Activated B cell treated with CpG ODN at 0.5 μM for 24 hours (primary cell): ENCODE results near the gene RGCC. TPM values are rescaled to one million over a fixed set of nuclear protein-coding genes. Genes with fewer than 3 reads are reported as not detected.

ENCODE experiments used
- ATAC-seq: fragments of 200-7000 bp; cut with Tn5 transposase; one replicate; pipeline ENCODE4 v1.10.0; 2021; ENCODE audit warnings: low read depth, mild to moderate bottlenecking, moderate library complexity
- CTCF ChIA-PET: fragments of 350-600 bp; sonication (Branson Sonifier 250); formaldehyde crosslinking; loops from one replicate; lab custom pipeline; 2021; ENCODE audit warnings: antibody characterized with exemption; lab: Charles Lee
- POLR2A ChIA-PET: fragments of 350-600 bp; sonication (Branson Sonifier 250); formaldehyde crosslinking; loops from one replicate; lab custom pipeline; 2021; ENCODE audit warnings: antibody characterized with exemption; lab: Charles Lee
- DNase-seq: peaks from one replicate; pipeline ENCODE4 v3.0.0; 2022
- H3K27ac Mint-ChIP-seq: one replicate; pipeline ENCODE4 v1.8.0; 2020; ENCODE audit warnings: mixed read lengths
- H3K27me3 Mint-ChIP-seq: one replicate; pipeline ENCODE4 v1.8.0; 2021; ENCODE audit warnings: mixed read lengths
- H3K36me3 Mint-ChIP-seq: one replicate; pipeline ENCODE4 v1.8.0; 2021; ENCODE audit warnings: low read depth, mixed read lengths
- H3K4me1 Mint-ChIP-seq: one replicate; pipeline ENCODE4 v1.8.0; 2021; ENCODE audit warnings: mixed read lengths
- H3K4me3 Mint-ChIP-seq: one replicate; pipeline ENCODE4 v1.8.0; 2020; ENCODE audit warnings: mild to moderate bottlenecking, mixed read lengths
- H3K9me3 Mint-ChIP-seq: one replicate; pipeline ENCODE4 v1.8.0; 2020; ENCODE audit warnings: mixed read lengths
- intact Hi-C: fragments of 100-400 bp; cut with micrococcal nuclease; formaldehyde crosslinking; loops from one replicate; pipeline ENCODE4 v1.15.1; 2024
- total RNA-seq: library from RNA; stranded (reverse); gene quantifications from 2 replicates; pipeline ENCODE4 v1.2.3, GENCODE V29; 2022
- TF ChIP-seq, protein P1 (sequence below): fragments of 200-600 bp; IDR thresholded peaks from one replicate; pipeline ENCODE4 v1.8.0; 2022; ENCODE audit warnings: antibody characterized with exemption, mild to moderate bottlenecking

RGCC gene
- total RNA-seq, 1 donor from 2014 or later, result 2.4 TPM

DNA sequence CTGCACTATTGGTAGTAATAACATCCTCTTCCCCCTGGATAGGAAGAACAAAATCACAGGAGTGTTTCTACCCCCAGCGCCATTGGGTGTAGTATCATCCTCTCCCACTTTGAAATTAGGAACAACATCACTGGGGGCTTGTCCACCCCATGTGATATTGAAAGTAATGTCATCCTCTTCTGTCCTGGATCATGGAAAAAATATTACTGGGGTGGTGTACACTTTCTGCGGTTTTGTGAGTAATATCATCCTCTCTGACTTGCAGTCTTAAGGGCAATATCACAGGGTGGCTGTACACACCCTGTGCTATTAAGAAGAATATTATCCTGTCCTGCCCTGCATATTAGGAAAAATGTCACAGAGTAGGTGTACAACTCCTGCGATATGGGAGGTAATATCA, 4.9 kb upstream of the RGCC start:
- Mint-ChIP-seq H3K36me3 (no peaks in the 10 kb centered on the region), H3K4me3 (no peak overlapping the region), H3K27me3 (peaks cover 16% of the 10 kb centered on the region), H3K4me1 (peaks cover 4% of the 10 kb centered on the region), H3K9me3 (no peaks in the 10 kb centered on the region), H3K27ac (no peak overlapping the region)
- TF ChIP-seq, protein P1, sequence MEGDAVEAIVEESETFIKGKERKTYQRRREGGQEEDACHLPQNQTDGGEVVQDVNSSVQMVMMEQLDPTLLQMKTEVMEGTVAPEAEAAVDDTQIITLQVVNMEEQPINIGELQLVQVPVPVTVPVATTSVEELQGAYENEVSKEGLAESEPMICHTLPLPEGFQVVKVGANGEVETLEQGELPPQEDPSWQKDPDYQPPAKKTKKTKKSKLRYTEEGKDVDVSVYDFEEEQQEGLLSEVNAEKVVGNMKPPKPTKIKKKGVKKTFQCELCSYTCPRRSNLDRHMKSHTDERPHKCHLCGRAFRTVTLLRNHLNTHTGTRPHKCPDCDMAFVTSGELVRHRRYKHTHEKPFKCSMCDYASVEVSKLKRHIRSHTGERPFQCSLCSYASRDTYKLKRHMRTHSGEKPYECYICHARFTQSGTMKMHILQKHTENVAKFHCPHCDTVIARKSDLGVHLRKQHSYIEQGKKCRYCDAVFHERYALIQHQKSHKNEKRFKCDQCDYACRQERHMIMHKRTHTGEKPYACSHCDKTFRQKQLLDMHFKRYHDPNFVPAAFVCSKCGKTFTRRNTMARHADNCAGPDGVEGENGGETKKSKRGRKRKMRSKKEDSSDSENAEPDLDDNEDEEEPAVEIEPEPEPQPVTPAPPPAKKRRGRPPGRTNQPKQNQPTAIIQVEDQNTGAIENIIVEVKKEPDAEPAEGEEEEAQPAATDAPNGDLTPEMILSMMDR, result no peak
- POLR2A ChIA-PET, result no interaction called here
- no peak for DNase-seq
- CTCF ChIA-PET, result no interaction called here
- no peak for ATAC-seq
- intact Hi-C loops, result no loop called here

DNA sequence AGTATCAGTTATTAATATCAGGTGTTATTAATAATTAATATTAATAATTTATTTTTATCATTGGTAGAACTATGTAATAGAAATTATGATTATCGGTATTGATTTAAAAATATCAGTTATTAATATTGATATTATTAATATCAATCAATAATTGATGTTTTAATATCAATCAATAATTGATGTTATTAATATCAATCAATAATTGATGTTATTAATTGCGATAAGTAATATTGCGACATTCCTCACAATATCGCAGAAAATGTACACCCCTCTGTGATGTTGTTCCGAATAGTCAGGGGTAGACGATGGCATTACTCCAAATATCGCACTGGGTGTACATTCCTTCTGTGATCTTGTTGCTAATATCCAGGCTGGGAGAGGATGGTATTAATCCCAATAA, 3.7 kb upstream of the RGCC start:
- DNase-seq, result no peak
- H3K27ac Mint-ChIP-seq, result no peak overlapping the region
- peaks cover 19% of the 10 kb centered on the region for H3K27me3 Mint-ChIP-seq
- intact Hi-C loops, result no loop called here
- no peaks in the 10 kb centered on the region for H3K36me3 Mint-ChIP-seq
- CTCF ChIA-PET, result no interaction called here
- H3K4me1 Mint-ChIP-seq, result peaks cover 6% of the 10 kb centered on the region
- no peak for ATAC-seq
- no peaks in the 10 kb centered on the region for H3K9me3 Mint-ChIP-seq
- TF ChIP-seq, protein P1, result no peak
- POLR2A ChIA-PET, result no interaction called here
- H3K4me3 Mint-ChIP-seq, result no peak overlapping the region

DNA sequence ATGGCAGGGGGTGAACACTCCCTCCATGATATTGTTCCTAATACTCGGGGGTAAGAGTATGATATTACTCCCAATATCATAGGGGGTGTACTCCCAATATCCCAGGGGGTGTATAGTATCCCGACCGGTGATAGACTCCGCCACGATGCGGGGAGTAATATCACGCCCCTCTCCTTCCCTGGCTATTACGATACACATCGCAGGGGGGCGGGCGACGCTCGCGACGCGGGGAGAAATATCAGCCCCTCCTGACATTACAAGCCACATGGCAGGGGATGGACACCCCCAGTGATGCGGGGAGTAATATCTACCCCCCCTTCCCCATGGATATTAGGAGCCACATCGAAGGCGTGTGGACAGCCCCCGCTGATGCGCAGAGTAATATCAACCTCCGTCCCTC, 3.2 kb upstream of the RGCC start:
- CTCF ChIA-PET, result no interaction called here
- ATAC-seq, result no peak
- TF ChIP-seq, protein P1, result no peak
- POLR2A ChIA-PET, result no interaction called here
- no peak overlapping the region for H3K27ac Mint-ChIP-seq
- peaks cover 24% of the 10 kb centered on the region for H3K27me3 Mint-ChIP-seq
- H3K36me3 Mint-ChIP-seq, result no peaks in the 10 kb centered on the region
- H3K4me3 Mint-ChIP-seq, result no peak overlapping the region
- no peak for DNase-seq
- intact Hi-C loops, result no loop called here
- no peaks in the 10 kb centered on the region for H3K9me3 Mint-ChIP-seq
- H3K4me1 Mint-ChIP-seq, result peaks cover 11% of the 10 kb centered on the region

DNA sequence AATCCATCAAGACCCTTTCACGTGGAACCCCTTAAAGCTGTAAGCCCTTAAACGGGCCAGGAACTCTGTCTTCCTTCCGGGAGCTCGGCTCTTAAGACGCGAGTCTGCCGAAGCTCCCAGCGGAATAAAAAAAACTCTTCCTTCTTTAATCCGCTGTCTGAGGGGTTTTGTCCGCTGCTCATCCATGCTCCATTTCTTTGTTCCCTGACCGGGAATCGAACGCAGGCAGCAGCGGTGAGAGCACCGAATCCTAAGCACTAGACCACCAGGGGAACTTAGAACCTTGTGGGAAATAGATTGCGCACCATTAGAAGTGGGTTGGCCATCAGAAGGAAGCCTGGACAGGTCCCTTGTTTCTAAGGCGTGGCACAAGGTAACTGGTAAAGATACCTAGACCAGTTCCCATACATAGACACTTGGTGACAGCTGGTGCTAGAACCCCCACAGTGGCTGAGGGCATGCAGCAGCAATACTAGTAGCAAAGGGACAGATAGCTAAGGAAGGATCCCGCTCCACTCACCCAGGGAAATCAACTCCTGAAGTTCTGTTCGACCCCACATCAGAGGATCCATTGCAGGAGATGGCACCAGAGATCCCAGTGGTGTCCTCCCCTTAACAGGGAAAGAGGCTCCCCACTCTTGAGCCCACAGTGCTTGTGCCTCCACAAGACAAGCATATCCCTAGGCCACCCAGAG, 1.5 kb upstream of the RGCC start:
- Mint-ChIP-seq H3K27ac (no peak overlapping the region), H3K4me3 (peak overlapping the region; percentile 75), H3K27me3 (peaks cover 35% of the 10 kb centered on the region), H3K4me1 (peaks cover 19% of the 10 kb centered on the region), H3K9me3 (no peaks in the 10 kb centered on the region), H3K36me3 (no peaks in the 10 kb centered on the region)
- DNase-seq, result no peak
- POLR2A ChIA-PET, result no interaction called here
- no peak for ATAC-seq
- intact Hi-C loops, result loop anchor here (2.0 to 5.0 kb wide), 4 partner anchors 111 to 921 kb away; partner anchors contain the start of gene DGKH
- CTCF ChIA-PET, result no interaction called here
- TF ChIP-seq, protein P1, result no peak

DNA sequence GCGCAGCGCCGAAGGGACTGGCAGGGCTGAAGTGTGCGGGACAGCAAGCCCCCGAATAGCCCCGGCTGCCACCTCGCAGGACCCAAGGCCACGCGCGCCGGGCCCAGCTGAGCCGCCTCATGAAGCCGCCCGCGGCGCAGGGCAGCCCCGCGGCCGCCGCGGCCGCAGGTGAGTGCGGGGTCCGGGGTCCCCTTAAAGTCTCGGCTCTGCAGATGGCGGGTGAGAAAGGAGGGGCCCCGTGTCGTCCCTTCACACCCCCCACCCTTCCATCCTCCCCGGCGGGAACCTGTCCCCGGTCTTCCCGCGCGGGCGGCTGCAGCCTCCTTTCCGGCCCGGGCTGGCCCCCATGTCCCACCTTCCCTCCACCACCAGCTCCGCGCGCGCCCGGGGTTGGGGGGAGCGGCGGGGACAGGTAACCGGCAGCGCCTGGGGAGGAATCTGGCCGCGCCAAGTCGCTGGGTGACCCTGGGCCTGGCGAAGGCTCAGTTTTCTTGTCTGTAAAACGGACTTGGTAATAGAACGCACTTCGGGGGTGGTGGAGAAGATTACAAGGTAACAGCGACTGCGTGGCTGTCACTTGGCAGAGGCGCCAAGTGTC, 338 bp downstream of the RGCC start:
- intact Hi-C loops, result loop anchor here (1.0 to 5.0 kb wide), 6 partner anchors 8 to 920 kb away; partner anchors contain the start of gene DGKH
- peaks cover 32% of the 10 kb centered on the region for H3K4me1 Mint-ChIP-seq
- no peak overlapping the region for H3K27ac Mint-ChIP-seq
- no peaks in the 10 kb centered on the region for H3K9me3 Mint-ChIP-seq
- POLR2A ChIA-PET, result no interaction called here
- ATAC-seq (no peak), DNase-seq (peak; percentile 26)
- TF ChIP-seq, protein P1, result no peak
- H3K36me3 Mint-ChIP-seq, result no peaks in the 10 kb centered on the region
- H3K27me3 Mint-ChIP-seq, result peaks cover 35% of the 10 kb centered on the region
- peak overlapping the region; percentile 74 for H3K4me3 Mint-ChIP-seq
- CTCF ChIA-PET, result interaction anchor here (0.6 to 1.0 kb wide), 3 partner anchors 135 to 154 kb away, joined by 3 read pairs; no protein-coding TSS in a partner anchor
